ENCODE measurements around the gene TSPAN31. TPM values are rescaled to one million over a fixed set of nuclear protein-coding genes. Genes with fewer than 3 reads are reported as not detected.

Gene TSPAN31
- total and polyA plus RNA-seq, 9 of the 15 experiments (the other 6 are each of a cell fraction or from before 2014, with no cell fraction given) = 11.3 to 26.4 (median 14.3) TPM

DNA sequence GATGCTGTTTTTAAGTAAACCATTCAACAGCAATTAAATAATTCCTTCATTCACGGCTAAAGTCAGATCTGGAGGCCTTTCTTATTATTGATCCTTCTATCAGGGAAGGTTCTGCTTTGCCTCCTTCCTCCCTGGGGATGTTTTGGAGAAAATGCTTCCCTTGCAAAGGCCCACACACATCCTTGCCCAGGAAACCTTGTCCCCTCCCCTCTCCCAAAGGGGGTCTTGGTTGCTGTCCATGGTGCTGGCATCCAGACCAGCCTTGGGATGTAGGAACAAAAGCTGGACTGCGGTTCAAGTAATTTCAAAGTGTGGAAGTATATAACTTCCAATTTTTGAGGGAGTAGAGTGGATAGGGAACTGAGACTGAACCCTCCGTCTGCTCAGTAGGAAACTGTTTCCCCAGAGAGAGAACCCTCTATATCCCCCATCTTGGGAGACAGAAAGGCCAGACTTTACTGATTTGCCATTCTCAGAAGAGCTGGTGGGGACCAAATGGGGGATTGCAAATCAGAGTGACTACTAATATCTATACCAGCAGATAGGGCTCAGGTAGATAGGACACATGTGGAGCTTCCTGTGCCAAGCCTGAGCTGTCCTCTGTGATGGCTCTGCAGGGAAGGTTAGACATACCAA is 15.6 kb downstream of the TSPAN31 start:
- ATAC-seq (no peak), DNase-seq (ENCODE audit: extremely low read depth in 1 of 4, low spot score in 3 of 4) (no peak), FAIRE-seq (no peak)
- Histone ChIP-seq H3K9me1 (ENCODE audit: control insufficient read depth, insufficient read depth, low read length) (no peaks in the 10 kb centered on the region), H3K36me3 (ENCODE audit: control insufficient read depth, insufficient read depth, low read length) (peaks cover 15% of the 10 kb centered on the region; the same call in 2 of the 3 replicates), H3K27ac (ENCODE audit: extremely low read depth, low read depth, low read length) (no peak overlapping the region), H2AFZ (ENCODE audit: low read depth, low read length) (no peak overlapping the region), H3K9ac (ENCODE audit: insufficient read depth in 1 of 2, low read depth in 2 of 2, low read length in 2 of 2) (no peak overlapping the region), H3K27me3 (ENCODE audit: control insufficient read depth in 2 of 2, insufficient read depth in 2 of 2, low read length in 2 of 2) (no peaks in the 10 kb centered on the region), H3K4me2 (ENCODE audit: insufficient read depth, low read length) (no peak overlapping the region), H3K4me3 (no peak overlapping the region), H3K79me2 (ENCODE audit: control insufficient read depth, insufficient read depth, low read length) (peaks cover 11% of the 10 kb centered on the region; the same call in 2 of the 3 replicates), H3K4me1 (replicated peaks in 1 of 2; ENCODE audit: control insufficient read depth in 2 of 2, insufficient read depth in 2 of 2, low read length in 2 of 2) (peaks cover 8 to 29% of the 10 kb centered on the region in 2 experiments; a peak in 4 of 5 replicates), H3K9me3 (replicated peaks; ENCODE audit: control insufficient read depth, insufficient read depth, low read depth, low read length) (no peaks in the 10 kb centered on the region), H4K20me1 (replicated peaks; ENCODE audit: control insufficient read depth, insufficient read depth, low read length) (no peaks in the 10 kb centered on the region)
- POLR2A ChIA-PET = interaction anchor here (1.3 to 2.3 kb wide), 2 partner anchors 12 to 16 kb away, joined by 4 to 11 read pairs; partner anchors contain the start of genes EEF1AKMT3, METTL1 and TSPAN31
- CTCF ChIA-PET (ENCODE audit: low intra/inter-chr PET ratio) = no interaction called here
- BruUV-seq (replicated peaks) = no TSS peak
- TF ChIP-seq MIER1 (IDR thresholded peaks at IDR 0.05; ENCODE audit: low read depth) = peak; percentile 82
- TF ChIP-seq ZBTB7A (IDR thresholded peaks at IDR 0.05; ENCODE audit: borderline replicate concordance, control insufficient read depth, low read depth, low read length) = peak; percentile 87
- no peak for TF ChIP-seq ZNF217 (CRISPR knock-in tag; IDR thresholded peaks at IDR 0.05)
- no peak for TF ChIP-seq ZNF212 (CRISPR knock-in tag; IDR thresholded peaks at IDR 0.05)
- peak; percentile 91 for TF ChIP-seq EHMT2 (IDR thresholded peaks at IDR 0.05)
- TF ChIP-seq, protein P1, sequence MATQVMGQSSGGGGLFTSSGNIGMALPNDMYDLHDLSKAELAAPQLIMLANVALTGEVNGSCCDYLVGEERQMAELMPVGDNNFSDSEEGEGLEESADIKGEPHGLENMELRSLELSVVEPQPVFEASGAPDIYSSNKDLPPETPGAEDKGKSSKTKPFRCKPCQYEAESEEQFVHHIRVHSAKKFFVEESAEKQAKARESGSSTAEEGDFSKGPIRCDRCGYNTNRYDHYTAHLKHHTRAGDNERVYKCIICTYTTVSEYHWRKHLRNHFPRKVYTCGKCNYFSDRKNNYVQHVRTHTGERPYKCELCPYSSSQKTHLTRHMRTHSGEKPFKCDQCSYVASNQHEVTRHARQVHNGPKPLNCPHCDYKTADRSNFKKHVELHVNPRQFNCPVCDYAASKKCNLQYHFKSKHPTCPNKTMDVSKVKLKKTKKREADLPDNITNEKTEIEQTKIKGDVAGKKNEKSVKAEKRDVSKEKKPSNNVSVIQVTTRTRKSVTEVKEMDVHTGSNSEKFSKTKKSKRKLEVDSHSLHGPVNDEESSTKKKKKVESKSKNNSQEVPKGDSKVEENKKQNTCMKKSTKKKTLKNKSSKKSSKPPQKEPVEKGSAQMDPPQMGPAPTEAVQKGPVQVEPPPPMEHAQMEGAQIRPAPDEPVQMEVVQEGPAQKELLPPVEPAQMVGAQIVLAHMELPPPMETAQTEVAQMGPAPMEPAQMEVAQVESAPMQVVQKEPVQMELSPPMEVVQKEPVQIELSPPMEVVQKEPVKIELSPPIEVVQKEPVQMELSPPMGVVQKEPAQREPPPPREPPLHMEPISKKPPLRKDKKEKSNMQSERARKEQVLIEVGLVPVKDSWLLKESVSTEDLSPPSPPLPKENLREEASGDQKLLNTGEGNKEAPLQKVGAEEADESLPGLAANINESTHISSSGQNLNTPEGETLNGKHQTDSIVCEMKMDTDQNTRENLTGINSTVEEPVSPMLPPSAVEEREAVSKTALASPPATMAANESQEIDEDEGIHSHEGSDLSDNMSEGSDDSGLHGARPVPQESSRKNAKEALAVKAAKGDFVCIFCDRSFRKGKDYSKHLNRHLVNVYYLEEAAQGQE (IDR thresholded peaks at IDR 0.05; ENCODE audit: borderline replicate concordance) = peak; percentile 96
- TF ChIP-seq, protein P1 (CRISPR knock-in tag; IDR thresholded peaks at IDR 0.05; ENCODE audit: low read depth) = peak; percentile 82
- WGBS (ENCODE audit: insufficient coverage, low coverage, missing lambda C conversion rate) = 70% methylated on average over 3 of the region's 3 CpGs
- in situ Hi-C loops (cut with MboI) (no loop called here), intact Hi-C loops (cut with micrococcal nuclease) (no loop called here)

Data from K562 (cell line).